ENCODE measurements around the gene FARSA.
"Not testable (repeated sequence)": the region's sequence is repeated elsewhere in the genome, so short reads cannot be mapped to it uniquely, and the experiment has no call there.

The FARSA gene

DNA sequence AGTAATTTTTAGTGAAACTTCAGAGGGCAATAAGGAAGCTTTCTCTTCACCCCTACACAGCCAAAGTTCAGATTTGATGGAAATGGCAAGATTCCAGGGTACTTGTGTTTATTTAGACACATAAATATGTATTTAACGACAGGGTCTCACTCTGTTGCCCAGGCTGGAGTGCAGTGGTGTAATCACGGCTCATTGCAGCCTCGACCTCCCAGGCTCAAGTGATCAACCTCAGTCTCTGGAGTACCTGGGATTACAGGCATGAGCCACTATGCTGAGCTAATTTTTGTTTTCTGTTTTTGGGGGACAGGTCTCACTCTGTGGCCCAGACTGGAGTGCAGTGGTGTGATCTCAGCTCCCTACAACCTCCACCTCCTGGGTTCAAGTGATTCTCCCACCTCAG is 12.5 kb downstream of the FARSA start:
- TF ChIP-seq, protein P1, sequence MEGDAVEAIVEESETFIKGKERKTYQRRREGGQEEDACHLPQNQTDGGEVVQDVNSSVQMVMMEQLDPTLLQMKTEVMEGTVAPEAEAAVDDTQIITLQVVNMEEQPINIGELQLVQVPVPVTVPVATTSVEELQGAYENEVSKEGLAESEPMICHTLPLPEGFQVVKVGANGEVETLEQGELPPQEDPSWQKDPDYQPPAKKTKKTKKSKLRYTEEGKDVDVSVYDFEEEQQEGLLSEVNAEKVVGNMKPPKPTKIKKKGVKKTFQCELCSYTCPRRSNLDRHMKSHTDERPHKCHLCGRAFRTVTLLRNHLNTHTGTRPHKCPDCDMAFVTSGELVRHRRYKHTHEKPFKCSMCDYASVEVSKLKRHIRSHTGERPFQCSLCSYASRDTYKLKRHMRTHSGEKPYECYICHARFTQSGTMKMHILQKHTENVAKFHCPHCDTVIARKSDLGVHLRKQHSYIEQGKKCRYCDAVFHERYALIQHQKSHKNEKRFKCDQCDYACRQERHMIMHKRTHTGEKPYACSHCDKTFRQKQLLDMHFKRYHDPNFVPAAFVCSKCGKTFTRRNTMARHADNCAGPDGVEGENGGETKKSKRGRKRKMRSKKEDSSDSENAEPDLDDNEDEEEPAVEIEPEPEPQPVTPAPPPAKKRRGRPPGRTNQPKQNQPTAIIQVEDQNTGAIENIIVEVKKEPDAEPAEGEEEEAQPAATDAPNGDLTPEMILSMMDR (conservative IDR thresholded peaks at IDR 0.05; ENCODE audit: control insufficient read depth, insufficient read depth, low read depth, low read length), result no peak
- H3K4me3 ChIP-seq (ENCODE audit: control insufficient read depth, low read depth, low read length), result no peak overlapping the region
- DNase-seq (ENCODE audit: low read depth), result no peak

DNA sequence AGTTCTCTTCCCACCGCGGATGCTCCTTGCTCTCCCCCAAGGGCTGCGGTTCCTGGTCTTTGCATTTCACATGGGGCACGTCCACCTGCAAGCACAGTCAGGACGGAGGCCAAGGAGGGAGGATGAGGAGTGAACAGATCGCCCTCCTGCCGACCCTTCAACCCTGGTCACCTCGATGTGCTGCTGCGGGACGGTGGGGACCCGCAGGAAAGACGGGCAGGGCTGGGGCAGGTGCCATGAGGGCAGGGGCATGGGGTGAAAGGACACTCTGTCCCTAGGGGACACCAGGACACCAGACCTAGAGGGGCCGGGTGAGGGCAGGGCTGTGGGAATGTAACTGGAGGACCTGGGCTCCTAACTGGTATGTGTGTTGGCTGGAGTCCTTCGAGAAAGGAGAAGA is 15.3 kb downstream of the FARSA start:
- DNase-seq (ENCODE audit: low read depth), result no peak
- H3K4me3 ChIP-seq (ENCODE audit: control insufficient read depth, low read depth, low read length), result no peak overlapping the region
- TF ChIP-seq, protein P1 (conservative IDR thresholded peaks at IDR 0.05; ENCODE audit: control insufficient read depth, insufficient read depth, low read depth, low read length), result no peak

DNA sequence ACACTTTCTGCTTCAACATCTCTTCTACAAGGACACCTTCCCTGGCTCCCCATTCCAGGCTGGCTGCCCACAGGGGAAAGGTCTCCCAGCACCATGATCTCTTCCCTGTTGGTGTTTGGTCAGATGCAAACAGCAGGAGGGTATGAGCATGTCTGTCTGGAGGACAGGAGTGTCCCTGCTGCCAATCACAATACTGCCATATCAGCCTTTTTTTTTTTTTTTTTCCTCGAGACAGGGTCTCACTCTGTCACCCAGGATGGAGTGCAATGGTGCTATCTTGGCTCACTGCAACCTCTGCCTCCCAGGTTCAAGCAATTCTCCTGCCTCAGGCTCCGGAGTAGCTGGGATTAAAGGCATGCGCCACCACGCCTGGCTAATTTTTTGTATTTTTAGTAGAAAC is 17.7 kb downstream of the FARSA start:
- not testable (repeated sequence) for DNase-seq (ENCODE audit: low read depth)

GRCh38 chr19:12913851-12914690 is 19.4 kb downstream of the FARSA start:
- TF ChIP-seq, protein P1 (conservative IDR thresholded peaks at IDR 0.05; ENCODE audit: control insufficient read depth, insufficient read depth, low read depth, low read length), result no peak
- peak; percentile 48 for DNase-seq (ENCODE audit: low read depth)
- no peak overlapping the region for H3K4me3 ChIP-seq (ENCODE audit: control insufficient read depth, low read depth, low read length)

More for the DNA sequence above, 17.7 kb downstream of the FARSA start:
- H3K4me3 ChIP-seq (ENCODE audit: control insufficient read depth, low read depth, low read length), result not testable (repeated sequence)

GRCh38 chr19:12913011-12913561 is 20.4 kb downstream of the FARSA start:
- H3K4me3 ChIP-seq (ENCODE audit: control insufficient read depth, low read depth, low read length), result no peak overlapping the region
- DNase-seq (ENCODE audit: low read depth), result peak; percentile 67
- TF ChIP-seq, protein P1 (conservative IDR thresholded peaks at IDR 0.05; ENCODE audit: control insufficient read depth, insufficient read depth, low read depth, low read length), result no peak

DNA sequence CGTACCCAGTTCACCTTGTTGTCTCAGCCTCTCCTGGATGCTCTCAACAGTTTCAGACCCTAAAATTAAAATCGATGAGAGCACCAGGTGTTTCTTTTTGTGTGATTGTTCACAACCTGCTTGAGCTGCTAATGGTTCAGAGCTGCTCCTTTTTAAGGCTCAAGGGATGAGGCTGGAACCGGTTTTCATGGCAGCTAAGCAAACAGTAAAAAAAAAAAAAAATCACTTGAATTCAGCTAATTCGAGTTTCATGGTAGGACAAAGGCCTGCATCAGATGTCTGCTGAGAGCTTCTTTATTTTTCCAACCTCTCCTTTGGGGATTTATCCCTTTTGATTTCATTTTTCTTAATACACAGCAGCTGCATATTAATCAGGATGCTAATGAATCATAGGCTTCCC is 20.9 kb downstream of the FARSA start:
- H3K4me3 ChIP-seq (ENCODE audit: control insufficient read depth, low read depth, low read length), result no peak overlapping the region
- no peak for DNase-seq (ENCODE audit: low read depth)
- TF ChIP-seq, protein P1 (conservative IDR thresholded peaks at IDR 0.05; ENCODE audit: control insufficient read depth, insufficient read depth, low read depth, low read length), result no peak

GRCh38 chr19:12907166-12907565 is 26.3 kb downstream of the FARSA start:
- TF ChIP-seq, protein P1 (conservative IDR thresholded peaks at IDR 0.05; ENCODE audit: control insufficient read depth, insufficient read depth, low read depth, low read length), result no peak
- H3K4me3 ChIP-seq (ENCODE audit: control insufficient read depth, low read depth, low read length), result no peak overlapping the region
- no peak for DNase-seq (ENCODE audit: low read depth)

All from fibroblast of mammary gland (primary cell).